Panc1 (cell line): Measurements from ENCODE around the gene DENND4C. TPM values are rescaled to one million over a fixed set of nuclear protein-coding genes. Genes with fewer than 3 reads are reported as not detected.

Source experiments
- ATAC-seq: fragments of 200-7000 bp; cut with Tn5 transposase; 2 replicates; pipeline ENCODE4 v1.9.1; 2020; ENCODE audit warnings: mild to moderate bottlenecking, moderate library complexity
- Bru-seq: library from RNA; stranded (reverse); fragments of 400-500 nt; gene quantifications from one replicate; lab custom pipeline; 2021; lab: Mats Ljungman, UMichigan
- BruChase-seq, 2 experiments: library from RNA; stranded (reverse); fragments of 400-500 nt; gene quantifications; one replicate each; lab custom pipeline; 2021; lab: Mats Ljungman, UMichigan
- BruUV-seq: library from RNA; stranded (reverse); fragments of 400-500 nt; replicated peaks from 2 replicates; lab custom pipeline; 2021; lab: Mats Ljungman, UMichigan
- CTCF ChIA-PET: fragments of 300-600 bp; sonication (Branson Sonifier 250); formaldehyde crosslinking; loops from one replicate; lab custom pipeline; 2022; ENCODE audit warnings: antibody characterized with exemption; lab: Charles Lee
- POLR2A ChIA-PET: fragments of 300-600 bp; sonication (Branson Sonifier 250); formaldehyde crosslinking; loops from one replicate; lab custom pipeline; 2022; ENCODE audit warnings: antibody characterized with exemption; lab: Charles Lee
- DNase-seq: peaks from one replicate; pipeline ENCODE4 v3.0.0-alpha.2; 2010; ENCODE audit warnings: low read depth, low spot score
- H3K27ac ChIP-seq: 2 replicates; pipeline ENCODE4 v1.5.1; 2011; ENCODE audit warnings: mild to moderate bottlenecking, low read length, inconsistent platforms
- H3K27me3 ChIP-seq: fragments of 200-500 bp; sonication (Bioruptor generic); 2 replicates; pipeline ENCODE4 v1.6.0; 2014; ENCODE audit warnings: low read length, inconsistent platforms; ENCODE audit not compliant: control insufficient read depth, insufficient read depth
- H3K36me3 ChIP-seq: fragments of 200-500 bp; sonication (Bioruptor generic); 2 replicates; pipeline ENCODE4 v1.5.1; 2014; ENCODE audit warnings: inconsistent platforms, mild to moderate bottlenecking, low read length, moderate library complexity; ENCODE audit not compliant: control insufficient read depth, insufficient read depth
- H3K4me1 ChIP-seq: 2 replicates; pipeline ENCODE4 v1.5.1; 2011; ENCODE audit warnings: inconsistent platforms, mild to moderate bottlenecking, low read length, moderate library complexity; ENCODE audit not compliant: control insufficient read depth, insufficient read depth
- H3K4me3 ChIP-seq, 2 experiments: 2 replicates each; pipeline ENCODE4 v1.5.1; 2011 to 2012; ENCODE audit warnings: low read depth in 2 of 2, low read length in 2 of 2, mild to moderate bottlenecking in 2 of 2, inconsistent platforms in 1 of 2, moderate library complexity in 1 of 2
- H3K9me3 ChIP-seq: fragments of 200-500 bp; sonication (Bioruptor generic); 2 replicates; pipeline ENCODE4 v1.5.1; 2014; ENCODE audit warnings: low read depth, mild to moderate bottlenecking, inconsistent platforms, low read length, moderate library complexity; ENCODE audit not compliant: control insufficient read depth, insufficient read depth
- CTCF ChIP-seq: fragments of 450-650 bp; IDR thresholded peaks from 2 replicates; pipeline ENCODE4 v1.5.1; 2017; ENCODE audit warnings: mild to moderate bottlenecking
- POLR2AphosphoS5 ChIP-seq: IDR thresholded peaks from 2 replicates; pipeline ENCODE4 v1.6.1; 2012; ENCODE audit warnings: mild to moderate bottlenecking, low read depth, low read length, moderate library complexity
- SIN3A ChIP-seq: IDR thresholded peaks from 2 replicates; pipeline ENCODE4 v1.6.1; 2012; ENCODE audit warnings: low read depth, mild to moderate bottlenecking, low read length, moderate library complexity, borderline replicate concordance; ENCODE audit not compliant: insufficient read depth
- TCF7L2 ChIP-seq: IDR thresholded peaks from 2 replicates; pipeline ENCODE4 v1.6.1; 2011; ENCODE audit warnings: mild to moderate bottlenecking, low read depth, low read length, inconsistent platforms
- in situ Hi-C: cut with HindIII; loops from 2 replicates; pipeline ENCODE4 v1.10.0; 2016; ENCODE audit warnings: low sequenced_read_pairs, low pct_unique_long_range_greater_than_20kb
- intact Hi-C: fragments of 100-400 bp; cut with micrococcal nuclease; formaldehyde crosslinking; loops from one replicate; pipeline ENCODE4 v1.10.0; 2022; ENCODE audit not compliant: unreplicated experiment
- long read RNA-seq: library from polyadenylated mRNA; unstranded; transcript quantifications from one replicate; pipeline ENCODE4 v2.0.0, GENCODE V29; 2021; ENCODE audit not compliant: unreplicated experiment
- polyA plus RNA-seq: library from polyadenylated mRNA; unstranded; fragments of >200 nt; gene quantifications from one replicate; pipeline ENCODE4 v1.2.1, GENCODE V29; 2012; ENCODE audit warnings: missing spikeins; ENCODE audit not compliant: insufficient read length
- total RNA-seq: library from RNA; stranded (reverse); gene quantifications from one replicate; pipeline ENCODE4 v1.2.1, GENCODE V29; 2021; ENCODE audit not compliant: unreplicated experiment
- TF ChIP-seq, protein P1 (sequence below), 2 experiments: IDR thresholded peaks; 2 replicates each; pipeline ENCODE4 v1.6.1; 2011 to 2012; ENCODE audit warnings: low read depth in 2 of 2, control low read depth in 1 of 2, low read length in 1 of 2, mild to moderate bottlenecking in 1 of 2, moderate library complexity in 1 of 2; ENCODE audit not compliant: insufficient read depth in 1 of 2

The DENND4C gene
- total RNA-seq (10.5 TPM), Bru-seq, nascent RNA (percentile 65 among the genes with signal in this experiment), BruChase-seq, experiment 1, labeled RNA remaining after a 2-hour chase (percentile 59 among the genes with signal in this experiment), BruChase-seq, experiment 2, labeled RNA remaining after a 6-hour chase (percentile 63 among the genes with signal in this experiment)
- polyA plus RNA-seq, result 3.8 TPM
- long read RNA-seq, full-length matches to known transcripts, result 5 of 11 reads
- long read RNA-seq, partial matches to known transcripts, result 2 of 11 reads
- long read RNA-seq, other reads (novel, unspliced or antisense), result 4 of 11 reads

DNA sequence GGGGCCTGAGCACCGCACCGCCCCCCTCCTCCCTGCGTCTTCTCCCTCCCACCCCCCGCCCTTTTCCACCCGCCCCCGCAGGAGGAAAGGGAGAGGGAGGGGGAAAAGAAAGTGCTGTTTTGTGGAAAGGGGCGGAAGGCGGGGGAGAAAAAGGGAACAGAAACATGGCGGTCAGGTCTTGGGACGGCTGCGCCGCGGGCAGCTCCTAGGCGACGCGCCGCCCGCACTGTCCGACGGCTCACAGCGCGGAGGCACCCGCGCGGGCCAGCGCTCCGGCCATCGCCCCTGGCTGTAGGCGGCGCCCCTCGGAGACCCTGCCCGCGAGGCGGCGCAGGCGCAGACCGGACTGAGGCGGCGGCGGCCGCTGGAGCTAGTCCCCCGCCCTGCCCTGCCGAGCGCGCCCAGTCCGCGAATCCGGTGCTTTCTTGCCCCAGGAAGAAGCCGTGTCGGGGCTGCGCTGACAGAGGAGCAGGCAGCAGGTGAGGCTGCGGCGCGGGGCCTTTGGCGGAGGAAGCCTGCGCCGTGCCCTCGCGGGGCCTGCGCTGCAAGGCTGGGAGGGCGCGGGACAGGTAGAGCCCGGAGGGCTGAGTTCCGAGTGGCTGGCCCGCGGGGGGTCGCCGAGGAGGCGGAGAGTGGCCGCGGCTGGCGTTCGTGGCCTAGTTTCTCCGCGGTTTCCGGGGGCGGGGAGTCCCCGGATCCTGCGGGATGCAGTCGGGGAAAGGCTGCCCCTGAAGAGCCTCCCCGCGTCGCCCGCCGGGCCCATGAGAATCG is at the start of gene DENND4C:
Gene DENND4C (plus strand): TSS at position 339 of the 771 bp plus-strand sequence. CDS start 45,482 bp downstream, outside the sequence.
- ChIA-PET CTCF (interaction anchor here (0.7 kb wide), 1 partner anchor 56 kb away, joined by 3 read pairs; no protein-coding TSS in a partner anchor), POLR2A (interaction anchor here (0.7 kb wide), 1 partner anchor 34 kb away, joined by 17 read pairs; no protein-coding TSS in a partner anchor)
- Histone ChIP-seq H3K27me3 (no peaks in the 10 kb centered on the region), H3K4me1 (peaks cover 6% of the 10 kb centered on the region), H3K36me3 (no peaks in the 10 kb centered on the region), H3K9me3 (no peaks in the 10 kb centered on the region), H3K27ac (peak within 1 kb of the TSS; percentile 68), H3K4me3 (peak within 1 kb of the TSS; percentile 53 to 59)
- intact Hi-C loops (no loop called here), in situ Hi-C loops (no loop called here)
- no TSS peak for BruUV-seq
- DNase-seq (no peak), ATAC-seq (peak; percentile 90)
- TF ChIP-seq CTCF (no peak), SIN3A (no peak), TCF7L2 (no peak), POLR2AphosphoS5 (no peak; the same call in 1 of the 2 replicates)
- TF ChIP-seq, protein P1, sequence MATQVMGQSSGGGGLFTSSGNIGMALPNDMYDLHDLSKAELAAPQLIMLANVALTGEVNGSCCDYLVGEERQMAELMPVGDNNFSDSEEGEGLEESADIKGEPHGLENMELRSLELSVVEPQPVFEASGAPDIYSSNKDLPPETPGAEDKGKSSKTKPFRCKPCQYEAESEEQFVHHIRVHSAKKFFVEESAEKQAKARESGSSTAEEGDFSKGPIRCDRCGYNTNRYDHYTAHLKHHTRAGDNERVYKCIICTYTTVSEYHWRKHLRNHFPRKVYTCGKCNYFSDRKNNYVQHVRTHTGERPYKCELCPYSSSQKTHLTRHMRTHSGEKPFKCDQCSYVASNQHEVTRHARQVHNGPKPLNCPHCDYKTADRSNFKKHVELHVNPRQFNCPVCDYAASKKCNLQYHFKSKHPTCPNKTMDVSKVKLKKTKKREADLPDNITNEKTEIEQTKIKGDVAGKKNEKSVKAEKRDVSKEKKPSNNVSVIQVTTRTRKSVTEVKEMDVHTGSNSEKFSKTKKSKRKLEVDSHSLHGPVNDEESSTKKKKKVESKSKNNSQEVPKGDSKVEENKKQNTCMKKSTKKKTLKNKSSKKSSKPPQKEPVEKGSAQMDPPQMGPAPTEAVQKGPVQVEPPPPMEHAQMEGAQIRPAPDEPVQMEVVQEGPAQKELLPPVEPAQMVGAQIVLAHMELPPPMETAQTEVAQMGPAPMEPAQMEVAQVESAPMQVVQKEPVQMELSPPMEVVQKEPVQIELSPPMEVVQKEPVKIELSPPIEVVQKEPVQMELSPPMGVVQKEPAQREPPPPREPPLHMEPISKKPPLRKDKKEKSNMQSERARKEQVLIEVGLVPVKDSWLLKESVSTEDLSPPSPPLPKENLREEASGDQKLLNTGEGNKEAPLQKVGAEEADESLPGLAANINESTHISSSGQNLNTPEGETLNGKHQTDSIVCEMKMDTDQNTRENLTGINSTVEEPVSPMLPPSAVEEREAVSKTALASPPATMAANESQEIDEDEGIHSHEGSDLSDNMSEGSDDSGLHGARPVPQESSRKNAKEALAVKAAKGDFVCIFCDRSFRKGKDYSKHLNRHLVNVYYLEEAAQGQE (IDR thresholded peaks at IDR 0.05; ENCODE audit: insufficient read depth in 1 of 2, low read depth in 2 of 2, low read length in 1 of 2), result no peak

DNA sequence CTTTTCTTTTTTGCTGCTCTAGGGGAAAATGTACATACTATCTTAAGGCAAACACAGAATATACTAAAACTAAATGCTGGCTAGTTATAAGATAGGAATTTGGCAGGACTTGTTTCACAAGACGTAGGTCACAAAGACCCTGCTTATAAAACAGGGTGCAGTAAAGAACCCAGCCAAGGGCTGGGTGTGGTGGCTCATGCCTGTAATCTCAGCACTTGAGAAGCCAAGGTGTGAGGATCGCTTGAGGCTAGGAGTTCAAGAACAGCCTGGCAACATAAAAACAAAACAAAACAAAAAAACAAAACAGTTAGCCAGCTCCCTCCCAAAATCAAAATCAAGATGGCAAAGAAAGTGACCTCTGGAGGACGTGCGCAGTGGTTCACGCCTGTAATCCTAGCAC is 49.5 kb upstream of the DENND4C start:
- ATAC-seq (no peak), DNase-seq (no peak)
- ChIA-PET POLR2A (no interaction called here), CTCF (no interaction called here)
- Histone ChIP-seq H3K27me3 (no peaks in the 10 kb centered on the region), H3K4me1 (no peaks in the 10 kb centered on the region; the same call in 1 of the 2 replicates), H3K9me3 (no peaks in the 10 kb centered on the region), H3K4me3 (no peak overlapping the region), H3K27ac (no peak overlapping the region), H3K36me3 (no peaks in the 10 kb centered on the region)
- in situ Hi-C loops, result no loop called here
- intact Hi-C loops, result no loop called here
- no TSS peak for BruUV-seq
- no peak for TF ChIP-seq SIN3A
- no peak for TF ChIP-seq TCF7L2
- no peak for TF ChIP-seq POLR2AphosphoS5
- TF ChIP-seq CTCF, result no peak
- TF ChIP-seq, protein P1 (IDR thresholded peaks at IDR 0.05; ENCODE audit: insufficient read depth in 1 of 2, low read depth in 2 of 2, low read length in 1 of 2), result no peak
